SU-DHL-6 (cell line): ENCODE results near the gene CUBN.

Experiments
- H2AFZ ChIP-seq: fragments of 200-600 bp; sonication (generic); 2 replicates; pipeline ENCODE4 v1.6.1; 2014; ENCODE audit warnings: low read depth, mild to moderate bottlenecking, moderate library complexity, mixed read lengths, antibody characterized with exemption, low read length; ENCODE audit not compliant: severe bottlenecking
- H3F3A ChIP-seq: fragments of 200-600 bp; shearing (Covaris generic); 2 replicates; pipeline ENCODE4 v1.6.0; 2016; ENCODE audit warnings: antibody characterized with exemption, mild to moderate bottlenecking; ENCODE audit not compliant: insufficient read depth
- H3K27ac ChIP-seq: fragments of 200-600 bp; sonication (generic); 2 replicates; pipeline ENCODE4 v1.5.1; 2016; ENCODE audit warnings: low read depth, mild to moderate bottlenecking, low read length, moderate library complexity, mixed read lengths
- H3K27me3 ChIP-seq: fragments of 200-600 bp; sonication (generic), shearing (Covaris generic); 2 replicates; pipeline ENCODE4 v1.6.0; 2014; ENCODE audit warnings: mild to moderate bottlenecking, low read length
- H3K36me3 ChIP-seq: fragments of 200-600 bp; sonication (generic); 2 replicates; pipeline ENCODE4 v1.6.1; 2014; ENCODE audit warnings: mild to moderate bottlenecking, low read length, mixed read lengths
- H3K4me2 ChIP-seq: fragments of 300-600, 200-600 bp; shearing (Covaris generic), sonication (generic); 2 replicates; pipeline ENCODE4 v1.6.0; 2014; ENCODE audit warnings: low read length, low read depth, mild to moderate bottlenecking; ENCODE audit not compliant: poor library complexity, severe bottlenecking
- H3K4me3 ChIP-seq: fragments of 200-600 bp; sonication (generic); 2 replicates; pipeline ENCODE4 v1.5.1; 2014; ENCODE audit warnings: antibody characterized with exemption, low read length, mild to moderate bottlenecking, mixed read lengths; ENCODE audit not compliant: insufficient read depth, poor library complexity, severe bottlenecking
- H3K79me2 ChIP-seq: fragments of 200-600 bp; sonication (generic); 2 replicates; pipeline ENCODE4 v1.6.1; 2014; ENCODE audit warnings: mild to moderate bottlenecking, low read length, moderate library complexity; ENCODE audit not compliant: insufficient read depth
- H3K9ac ChIP-seq: fragments of 200-600 bp; sonication (generic); 2 replicates; pipeline ENCODE4 v1.7.0; 2014; ENCODE audit warnings: mild to moderate bottlenecking, low read length
- H3K9me2 ChIP-seq: fragments of 200-600 bp; sonication (generic); replicated peaks from 2 replicates; pipeline ENCODE4 v1.6.1; 2014; ENCODE audit warnings: low read length; ENCODE audit not compliant: insufficient read depth
- H3K9me3 ChIP-seq: fragments of 200-600 bp; sonication (generic); 2 replicates; pipeline ENCODE4 v1.6.1; 2014; ENCODE audit warnings: low read length, mixed read lengths; ENCODE audit not compliant: insufficient read depth
- H4K20me1 ChIP-seq: fragments of 200-600 bp; sonication (generic); 2 replicates; pipeline ENCODE4 v1.6.1; 2014; ENCODE audit warnings: low read depth, mild to moderate bottlenecking, antibody characterized with exemption, low read length, moderate library complexity, mixed read lengths
- EZH2phosphoT487 ChIP-seq: fragments of 200-600 bp; sonication (generic), shearing (Covaris generic); conservative IDR thresholded peaks from 2 replicates; pipeline ENCODE4 v1.6.1; 2018; ENCODE audit warnings: mild to moderate bottlenecking, antibody characterized with exemption, low read length, moderate library complexity, mixed read lengths
- TF ChIP-seq, protein P1 (sequence below): fragments of 200-600 bp; sonication (generic); IDR thresholded peaks from one replicate; pipeline ENCODE4 v1.5.1; 2017; ENCODE audit warnings: antibody characterized with exemption, mild to moderate bottlenecking, low read length, moderate library complexity; ENCODE audit not compliant: insufficient read depth, poor library complexity, severe bottlenecking

CUBN gene

DNA sequence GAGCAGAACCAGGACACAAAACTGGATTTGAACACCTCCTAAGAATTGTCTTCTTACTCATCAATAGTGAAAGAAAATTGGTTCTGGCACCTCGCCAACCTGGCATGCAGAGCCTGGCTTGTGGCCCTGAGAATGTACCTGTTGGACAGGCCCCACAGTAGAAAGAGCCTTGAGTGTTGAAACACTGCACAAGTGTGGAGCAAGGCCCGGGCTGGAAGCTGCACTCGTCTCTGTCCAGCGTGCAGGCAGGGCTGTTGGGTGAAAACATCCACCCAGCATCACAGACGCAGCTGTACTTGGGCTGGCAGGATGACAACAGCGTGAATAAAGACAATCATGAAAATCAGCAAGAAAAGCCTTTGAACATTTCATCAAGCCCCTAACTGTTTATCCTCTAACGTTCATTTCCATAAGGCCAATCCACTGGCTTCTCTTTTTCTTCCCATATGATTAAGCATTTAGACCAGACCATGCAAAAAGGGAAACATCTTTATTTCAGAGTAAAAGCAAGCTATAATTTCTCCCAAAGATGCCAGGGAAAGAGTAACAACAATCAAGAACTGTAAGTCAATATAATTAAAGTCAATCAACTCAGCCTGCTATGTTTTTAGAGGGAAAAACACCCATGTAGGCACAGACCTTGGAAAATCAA lies 15.6 kb downstream of the CUBN start:
- no peaks in the 10 kb centered on the region for H3K36me3 ChIP-seq
- no peak overlapping the region for H3K27ac ChIP-seq
- TF ChIP-seq, protein P1, sequence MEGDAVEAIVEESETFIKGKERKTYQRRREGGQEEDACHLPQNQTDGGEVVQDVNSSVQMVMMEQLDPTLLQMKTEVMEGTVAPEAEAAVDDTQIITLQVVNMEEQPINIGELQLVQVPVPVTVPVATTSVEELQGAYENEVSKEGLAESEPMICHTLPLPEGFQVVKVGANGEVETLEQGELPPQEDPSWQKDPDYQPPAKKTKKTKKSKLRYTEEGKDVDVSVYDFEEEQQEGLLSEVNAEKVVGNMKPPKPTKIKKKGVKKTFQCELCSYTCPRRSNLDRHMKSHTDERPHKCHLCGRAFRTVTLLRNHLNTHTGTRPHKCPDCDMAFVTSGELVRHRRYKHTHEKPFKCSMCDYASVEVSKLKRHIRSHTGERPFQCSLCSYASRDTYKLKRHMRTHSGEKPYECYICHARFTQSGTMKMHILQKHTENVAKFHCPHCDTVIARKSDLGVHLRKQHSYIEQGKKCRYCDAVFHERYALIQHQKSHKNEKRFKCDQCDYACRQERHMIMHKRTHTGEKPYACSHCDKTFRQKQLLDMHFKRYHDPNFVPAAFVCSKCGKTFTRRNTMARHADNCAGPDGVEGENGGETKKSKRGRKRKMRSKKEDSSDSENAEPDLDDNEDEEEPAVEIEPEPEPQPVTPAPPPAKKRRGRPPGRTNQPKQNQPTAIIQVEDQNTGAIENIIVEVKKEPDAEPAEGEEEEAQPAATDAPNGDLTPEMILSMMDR, result no peak
- TF ChIP-seq EZH2phosphoT487, result no peak
- no peaks in the 10 kb centered on the region for H3K9me2 ChIP-seq
- no peaks in the 10 kb centered on the region for H3K27me3 ChIP-seq
- no peaks in the 10 kb centered on the region for H3K79me2 ChIP-seq
- no peaks in the 10 kb centered on the region for H3K9me3 ChIP-seq
- H2AFZ ChIP-seq, result no peak overlapping the region
- no peaks in the 10 kb centered on the region for H4K20me1 ChIP-seq
- no peak overlapping the region for H3K4me3 ChIP-seq
- no peak overlapping the region for H3K4me2 ChIP-seq
- H3K9ac ChIP-seq, result no peak overlapping the region
- no peaks in the 10 kb centered on the region for H3F3A ChIP-seq

DNA sequence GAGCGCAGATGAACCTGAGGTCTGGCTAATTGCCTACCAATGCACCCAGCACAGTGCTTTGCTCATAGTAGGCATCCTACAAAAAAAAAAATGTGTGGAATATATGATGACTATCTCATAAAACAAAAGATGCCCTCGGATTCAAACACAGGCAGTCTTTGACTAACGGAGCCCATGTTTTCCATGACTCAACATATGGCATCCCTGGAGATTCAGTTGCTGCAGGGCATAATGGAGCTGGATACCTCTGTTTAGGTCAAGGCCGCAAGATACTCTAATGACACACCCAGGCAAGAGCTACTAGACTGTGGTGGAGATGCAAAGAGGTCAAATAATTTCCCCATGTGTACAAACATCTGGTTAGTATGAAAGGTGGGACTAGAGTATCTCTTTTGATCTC lies 16.3 kb downstream of the CUBN start:
- H3K4me3 ChIP-seq, result no peak overlapping the region
- H2AFZ ChIP-seq, result no peak overlapping the region
- no peak overlapping the region for H3K4me2 ChIP-seq
- H3K9me3 ChIP-seq, result no peaks in the 10 kb centered on the region
- TF ChIP-seq EZH2phosphoT487, result no peak
- TF ChIP-seq, protein P1, result no peak
- H4K20me1 ChIP-seq, result no peaks in the 10 kb centered on the region
- no peaks in the 10 kb centered on the region for H3K36me3 ChIP-seq
- no peaks in the 10 kb centered on the region for H3F3A ChIP-seq
- no peaks in the 10 kb centered on the region for H3K9me2 ChIP-seq
- no peak overlapping the region for H3K27ac ChIP-seq
- H3K79me2 ChIP-seq, result no peaks in the 10 kb centered on the region
- no peaks in the 10 kb centered on the region for H3K27me3 ChIP-seq
- no peak overlapping the region for H3K9ac ChIP-seq

DNA sequence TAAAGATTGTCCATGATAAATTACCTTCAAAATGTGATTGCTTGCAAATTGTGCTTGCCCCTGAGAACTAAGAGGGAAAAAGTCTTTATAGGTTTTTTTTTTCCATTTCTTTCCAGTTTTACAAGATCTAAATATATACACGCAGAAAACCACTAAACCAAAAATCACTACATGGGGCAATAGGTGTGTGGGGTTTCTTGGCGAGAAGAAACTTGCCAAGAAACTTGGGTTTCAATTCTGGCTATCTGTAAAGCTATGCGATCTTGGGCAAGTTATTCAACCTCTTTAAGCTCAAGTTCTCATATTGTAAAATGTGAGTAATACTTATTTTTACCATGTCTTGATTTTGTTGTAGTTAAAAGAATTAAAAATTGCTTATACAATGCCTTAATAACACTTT lies 17.0 kb downstream of the CUBN start:
- H3K9me3 ChIP-seq, result no peaks in the 10 kb centered on the region
- H3K36me3 ChIP-seq, result no peaks in the 10 kb centered on the region
- H3K9me2 ChIP-seq, result no peaks in the 10 kb centered on the region
- TF ChIP-seq, protein P1, result no peak
- TF ChIP-seq EZH2phosphoT487, result no peak
- H3K27ac ChIP-seq, result no peak overlapping the region
- H2AFZ ChIP-seq, result no peak overlapping the region
- no peaks in the 10 kb centered on the region for H3K27me3 ChIP-seq
- H3F3A ChIP-seq, result no peaks in the 10 kb centered on the region
- no peaks in the 10 kb centered on the region for H4K20me1 ChIP-seq
- no peak overlapping the region for H3K9ac ChIP-seq
- H3K79me2 ChIP-seq, result no peaks in the 10 kb centered on the region
- no peak overlapping the region for H3K4me2 ChIP-seq
- no peak overlapping the region for H3K4me3 ChIP-seq
